WERI-Rb-1 (cell line): ENCODE data around the gene SURF1.

Experiments used
- DNase-seq: peaks from one replicate; pipeline ENCODE4 v3.0.0-alpha.2; 2020
- H3K27ac ChIP-seq: fragments of 250-450 bp; sonication (Bioruptor Pico); 2 replicates; pipeline ENCODE4 v1.5.1; 2020; ENCODE audit warnings: mild to moderate bottlenecking, moderate library complexity
- H3K27me3 ChIP-seq: fragments of 250-450 bp; sonication (Bioruptor Pico); 2 replicates; pipeline ENCODE4 v1.5.1; 2021; ENCODE audit warnings: mild to moderate bottlenecking, low read depth, moderate library complexity; ENCODE audit not compliant: insufficient read depth, severe bottlenecking
- H3K36me3 ChIP-seq: fragments of 250-450 bp; sonication (Bioruptor Pico); 2 replicates; pipeline ENCODE4 v1.5.1; 2020; ENCODE audit warnings: mild to moderate bottlenecking, moderate library complexity
- H3K4me3 ChIP-seq: 2 replicates; pipeline ENCODE4 v1.5.1; 2011; ENCODE audit warnings: low read depth, mild to moderate bottlenecking, control low read depth, low read length
- H3K9me3 ChIP-seq: fragments of 250-450 bp; sonication (Bioruptor Pico); 2 replicates; pipeline ENCODE4 v1.5.1; 2021; ENCODE audit warnings: mild to moderate bottlenecking, moderate library complexity; ENCODE audit not compliant: severe bottlenecking
- CTCF ChIP-seq: IDR thresholded peaks from 2 replicates; pipeline ENCODE4 v1.5.1; 2011; ENCODE audit warnings: low read depth, mild to moderate bottlenecking, control low read depth, inconsistent platforms, low read length

SURF1 gene

DNA sequence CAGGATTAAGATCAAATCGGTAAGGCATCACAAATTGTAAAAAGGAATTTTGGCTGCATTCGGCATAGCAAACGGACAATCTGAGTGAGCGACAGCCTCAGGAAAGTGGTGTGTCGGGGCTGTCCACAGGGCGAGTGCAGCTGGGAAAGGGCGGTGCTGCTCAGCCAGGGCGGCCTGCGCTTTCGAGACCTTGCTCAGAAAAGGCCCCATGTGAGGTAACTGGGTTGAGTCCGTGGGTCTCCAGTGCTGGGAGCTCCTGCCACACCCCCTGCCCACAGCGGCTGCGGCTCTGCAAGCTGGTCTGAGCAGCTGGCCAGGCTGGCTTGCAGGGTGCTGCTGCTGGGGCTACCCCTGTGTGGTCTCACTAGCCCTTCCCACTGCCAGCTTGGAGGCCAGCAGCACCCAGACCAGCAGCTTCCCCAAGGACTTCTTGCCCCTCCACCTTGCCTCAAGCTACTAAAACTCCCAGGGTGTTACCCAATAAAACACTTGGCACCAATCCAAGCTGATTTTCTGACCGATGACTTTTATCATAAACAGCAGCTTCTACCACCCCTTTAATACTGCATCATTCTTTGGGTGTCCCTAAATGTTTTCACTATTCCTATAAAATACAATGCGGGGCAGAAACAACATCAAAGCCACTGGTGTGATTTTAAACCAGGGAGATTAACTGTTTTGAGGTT lies 6.2 kb upstream of the SURF1 start:
- no peaks in the 10 kb centered on the region for H3K9me3 ChIP-seq
- H3K4me3 ChIP-seq, result no peak overlapping the region
- peak overlapping the region; percentile 68 for H3K27ac ChIP-seq
- no peaks in the 10 kb centered on the region for H3K27me3 ChIP-seq
- no peak for DNase-seq
- no peak for TF ChIP-seq CTCF
- peaks cover 84% of the 10 kb centered on the region for H3K36me3 ChIP-seq

DNA sequence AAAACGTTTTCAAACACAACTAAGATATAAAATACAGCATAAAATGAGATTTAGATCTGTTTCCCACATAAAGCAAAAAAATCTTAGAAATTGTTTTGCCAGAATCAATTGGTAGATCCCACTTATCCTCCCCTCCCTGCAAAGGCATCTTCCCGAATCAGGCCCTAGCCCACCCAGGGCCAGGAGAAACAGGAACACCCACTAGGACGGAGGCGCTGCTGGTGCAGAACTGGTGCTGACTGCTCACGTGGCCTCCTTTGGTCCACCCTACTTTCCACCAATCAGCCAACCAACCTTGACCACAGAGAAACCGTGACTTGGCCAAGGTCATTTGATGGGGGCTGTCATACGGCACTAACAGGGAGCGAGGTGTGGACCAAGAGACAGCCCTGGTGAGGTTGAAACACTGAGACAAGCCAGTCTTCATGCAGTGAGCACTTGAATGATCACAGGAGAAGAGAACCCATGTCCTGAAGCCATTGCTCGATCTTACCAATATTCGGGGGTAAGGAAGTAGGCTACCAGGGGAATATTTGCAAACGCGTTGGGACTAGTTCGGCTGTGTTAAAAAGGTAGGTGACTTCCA lies 5.3 kb upstream of the SURF1 start:
- Histone ChIP-seq H3K36me3 (peaks cover 76% of the 10 kb centered on the region), H3K27ac (peak overlapping the region; percentile 68), H3K27me3 (no peaks in the 10 kb centered on the region), H3K9me3 (no peaks in the 10 kb centered on the region), H3K4me3 (no peak overlapping the region)
- no peak for TF ChIP-seq CTCF
- no peak for DNase-seq

- H3K27me3 ChIP-seq, result no peaks in the 10 kb centered on the region
- H3K4me3 ChIP-seq, result no peak overlapping the region
- DNase-seq, result peak; percentile 84
- peaks cover 67% of the 10 kb centered on the region for H3K36me3 ChIP-seq
- no peak for TF ChIP-seq CTCF
- no peaks in the 10 kb centered on the region for H3K9me3 ChIP-seq
- peak overlapping the region; percentile 68 for H3K27ac ChIP-seq
These were observed 4.4 kb upstream of the SURF1 start for GRCh38 chr9:133360400-133361393.

- Histone ChIP-seq H3K4me3 (no peak overlapping the region), H3K36me3 (peaks cover 56% of the 10 kb centered on the region), H3K9me3 (no peaks in the 10 kb centered on the region), H3K27me3 (no peaks in the 10 kb centered on the region), H3K27ac (peak overlapping the region; percentile 68)
- TF ChIP-seq CTCF, result peak; percentile 90
- peak; percentile 78 for DNase-seq
These were observed 3.3 kb upstream of the SURF1 start for GRCh38 chr9:133359399-133360175.

DNA sequence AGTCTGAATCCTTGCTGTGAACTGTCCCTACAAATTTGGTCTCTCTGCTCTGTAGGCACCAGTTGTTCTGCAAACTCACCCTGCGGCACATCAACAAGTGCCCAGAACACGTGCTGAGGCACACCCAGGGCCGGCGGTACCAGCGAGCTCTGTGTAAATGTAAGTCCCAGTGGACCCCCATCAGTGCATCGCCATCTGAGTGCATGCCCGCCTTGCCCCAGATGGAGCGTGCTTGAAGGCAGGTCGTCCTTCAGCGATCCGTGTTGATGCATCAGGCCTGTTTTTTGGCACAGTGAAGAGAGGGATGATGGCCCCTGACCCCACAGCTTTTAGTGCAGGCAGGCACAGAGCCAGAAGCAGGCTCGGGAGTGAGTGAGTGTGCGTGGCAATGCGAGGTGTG lies 1.4 kb upstream of the SURF1 start:
- H3K9me3 ChIP-seq, result no peaks in the 10 kb centered on the region
- no peak overlapping the region for H3K4me3 ChIP-seq
- no peak for DNase-seq
- H3K36me3 ChIP-seq, result peaks cover 52% of the 10 kb centered on the region
- no peak overlapping the region for H3K27ac ChIP-seq
- no peaks in the 10 kb centered on the region for H3K27me3 ChIP-seq
- no peak for TF ChIP-seq CTCF
